IPS-20b (cell line): ENCODE data around the gene APOA1.

Experiments
- H3K27ac ChIP-seq: one replicate; pipeline ENCODE4 v1.5.1; 2013; ENCODE audit warnings: low read length
- H3K27me3 ChIP-seq: 2 replicates; pipeline ENCODE4 v1.6.1; 2013; ENCODE audit warnings: mild to moderate bottlenecking, low read length, inconsistent platforms; ENCODE audit not compliant: insufficient read depth
- H3K36me3 ChIP-seq: 2 replicates; pipeline ENCODE4 v1.6.1; 2013; ENCODE audit warnings: low read depth, mild to moderate bottlenecking, inconsistent platforms, low read length, moderate library complexity; ENCODE audit not compliant: insufficient read depth
- H3K4me1 ChIP-seq: 2 replicates; pipeline ENCODE4 v1.6.1; 2013; ENCODE audit warnings: mild to moderate bottlenecking, control low read depth, inconsistent platforms, low read length, moderate library complexity; ENCODE audit not compliant: insufficient read depth
- H3K4me3 ChIP-seq: 2 replicates; pipeline ENCODE4 v1.5.1; 2013; ENCODE audit warnings: mild to moderate bottlenecking, low read length, inconsistent platforms
- H3K9ac ChIP-seq: 2 replicates; pipeline ENCODE4 v1.6.1; 2013; ENCODE audit warnings: low read depth, mild to moderate bottlenecking, inconsistent platforms, low read length, moderate library complexity
- H3K9me3 ChIP-seq: 2 replicates; pipeline ENCODE4 v1.6.1; 2013; ENCODE audit warnings: mild to moderate bottlenecking, low read depth, low read length, inconsistent platforms; ENCODE audit not compliant: insufficient read depth

APOA1 gene

GRCh38 chr11:116869610-116870009 is 32.2 kb upstream of the APOA1 start:
- Histone ChIP-seq H3K27ac (no peak overlapping the region), H3K36me3 (peaks cover 94% of the 10 kb centered on the region), H3K9ac (no peak overlapping the region)

GRCh38 chr11:116868066-116868465 is 30.6 kb upstream of the APOA1 start:
- Histone ChIP-seq H3K27me3 (no peaks in the 10 kb centered on the region), H3K4me3 (no peak overlapping the region), H3K9ac (no peak overlapping the region), H3K4me1 (no peaks in the 10 kb centered on the region), H3K36me3 (peaks cover 92% of the 10 kb centered on the region), H3K27ac (no peak overlapping the region), H3K9me3 (no peaks in the 10 kb centered on the region)

More at GRCh38 chr11:116869610-116870009, 32.2 kb upstream of the APOA1 start:
- H3K9me3 ChIP-seq: no peaks in the 10 kb centered on the region
- no peaks in the 10 kb centered on the region for H3K27me3 ChIP-seq
- no peak overlapping the region for H3K4me3 ChIP-seq
- no peaks in the 10 kb centered on the region for H3K4me1 ChIP-seq

GRCh38 chr11:116867619-116868018 is 30.2 kb upstream of the APOA1 start:
- Histone ChIP-seq H3K36me3 (peaks cover 88% of the 10 kb centered on the region), H3K9me3 (no peaks in the 10 kb centered on the region), H3K27ac (no peak overlapping the region), H3K9ac (no peak overlapping the region), H3K27me3 (no peaks in the 10 kb centered on the region), H3K4me1 (no peaks in the 10 kb centered on the region), H3K4me3 (no peak overlapping the region)

GRCh38 chr11:116866804-116867455 is 29.5 kb upstream of the APOA1 start:
- peaks cover 88% of the 10 kb centered on the region for H3K36me3 ChIP-seq
- no peak overlapping the region for H3K27ac ChIP-seq
- H3K9me3 ChIP-seq: no peaks in the 10 kb centered on the region
- H3K27me3 ChIP-seq: no peaks in the 10 kb centered on the region
- no peak overlapping the region for H3K4me3 ChIP-seq
- H3K9ac ChIP-seq: no peak overlapping the region
- H3K4me1 ChIP-seq: no peaks in the 10 kb centered on the region

DNA sequence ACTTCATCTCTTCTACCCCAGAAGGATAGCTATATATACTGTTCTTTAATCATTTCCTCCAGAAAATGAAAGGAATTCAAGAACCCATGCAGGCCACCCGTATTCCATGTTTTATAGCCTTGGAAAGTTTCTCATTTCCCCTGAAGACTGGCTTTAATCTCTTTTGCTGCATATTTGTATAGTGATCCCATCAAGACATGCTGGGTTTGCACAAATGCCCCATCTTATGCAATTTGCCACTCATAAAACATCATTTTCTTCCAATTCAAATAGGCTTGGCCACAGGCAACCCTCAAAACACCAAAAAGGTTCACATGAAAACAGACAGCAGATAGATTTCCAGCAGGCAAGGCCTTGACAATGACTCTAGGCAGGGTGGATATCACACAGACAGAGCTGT is 28.3 kb upstream of the APOA1 start:
- Histone ChIP-seq H3K36me3 (peaks cover 88% of the 10 kb centered on the region), H3K27me3 (no peaks in the 10 kb centered on the region), H3K9me3 (no peaks in the 10 kb centered on the region), H3K4me3 (no peak overlapping the region), H3K4me1 (no peaks in the 10 kb centered on the region), H3K9ac (no peak overlapping the region), H3K27ac (no peak overlapping the region)

GRCh38 chr11:116864531-116864930 is 27.1 kb upstream of the APOA1 start:
- Histone ChIP-seq H3K4me3 (no peak overlapping the region), H3K36me3 (peaks cover 86% of the 10 kb centered on the region), H3K4me1 (no peaks in the 10 kb centered on the region), H3K9ac (no peak overlapping the region), H3K27me3 (no peaks in the 10 kb centered on the region), H3K9me3 (no peaks in the 10 kb centered on the region), H3K27ac (no peak overlapping the region)

GRCh38 chr11:116862951-116863350 is 25.5 kb upstream of the APOA1 start:
- H3K36me3 ChIP-seq: peaks cover 86% of the 10 kb centered on the region
- H3K27me3 ChIP-seq: no peaks in the 10 kb centered on the region
- no peak overlapping the region for H3K27ac ChIP-seq
- H3K4me1 ChIP-seq: no peaks in the 10 kb centered on the region
- H3K9me3 ChIP-seq: no peaks in the 10 kb centered on the region
- no peak overlapping the region for H3K4me3 ChIP-seq
- H3K9ac ChIP-seq: no peak overlapping the region

GRCh38 chr11:116862185-116862584 is 24.8 kb upstream of the APOA1 start:
- H3K9me3 ChIP-seq: no peaks in the 10 kb centered on the region
- no peaks in the 10 kb centered on the region for H3K27me3 ChIP-seq
- H3K9ac ChIP-seq: no peak overlapping the region
- H3K27ac ChIP-seq: no peak overlapping the region
- H3K4me1 ChIP-seq: no peaks in the 10 kb centered on the region
- H3K4me3 ChIP-seq: no peak overlapping the region
- H3K36me3 ChIP-seq: peaks cover 86% of the 10 kb centered on the region

- no peak overlapping the region for H3K9ac ChIP-seq
- H3K4me3 ChIP-seq: no peak overlapping the region
- no peaks in the 10 kb centered on the region for H3K4me1 ChIP-seq
- H3K9me3 ChIP-seq: no peaks in the 10 kb centered on the region
- no peaks in the 10 kb centered on the region for H3K27me3 ChIP-seq
- no peak overlapping the region for H3K27ac ChIP-seq
- peaks cover 86% of the 10 kb centered on the region for H3K36me3 ChIP-seq
Measured at GRCh38 chr11:116861539-116861938, 24.1 kb upstream of the APOA1 start.

DNA sequence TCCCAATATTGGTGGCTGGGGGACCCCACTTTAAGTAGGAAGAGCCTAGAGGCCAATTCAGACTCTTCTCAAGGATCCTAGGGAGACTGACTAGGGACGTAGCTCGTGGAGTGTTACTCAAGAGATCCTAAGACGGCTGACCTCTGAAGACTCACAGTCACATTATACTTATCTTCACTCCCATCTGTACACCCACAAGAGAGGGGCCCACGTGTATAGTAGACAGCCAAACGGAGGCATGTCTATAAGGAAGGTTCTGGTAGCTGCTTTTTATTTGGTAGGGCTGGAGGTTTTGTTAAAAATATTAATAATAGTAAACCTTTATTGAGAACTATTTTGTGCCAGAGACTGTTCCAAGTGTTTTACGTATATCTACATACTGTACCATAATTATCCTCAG is 22.9 kb upstream of the APOA1 start:
- Histone ChIP-seq H3K4me1 (no peaks in the 10 kb centered on the region), H3K9me3 (no peaks in the 10 kb centered on the region), H3K36me3 (peaks cover 79% of the 10 kb centered on the region), H3K27me3 (no peaks in the 10 kb centered on the region), H3K4me3 (no peak overlapping the region), H3K27ac (no peak overlapping the region), H3K9ac (no peak overlapping the region)

GRCh38 chr11:116859175-116859574 is 21.8 kb upstream of the APOA1 start:
- no peak overlapping the region for H3K4me3 ChIP-seq
- no peaks in the 10 kb centered on the region for H3K27me3 ChIP-seq
- no peaks in the 10 kb centered on the region for H3K9me3 ChIP-seq
- no peaks in the 10 kb centered on the region for H3K4me1 ChIP-seq
- no peak overlapping the region for H3K9ac ChIP-seq
- peaks cover 68% of the 10 kb centered on the region for H3K36me3 ChIP-seq
- no peak overlapping the region for H3K27ac ChIP-seq

DNA sequence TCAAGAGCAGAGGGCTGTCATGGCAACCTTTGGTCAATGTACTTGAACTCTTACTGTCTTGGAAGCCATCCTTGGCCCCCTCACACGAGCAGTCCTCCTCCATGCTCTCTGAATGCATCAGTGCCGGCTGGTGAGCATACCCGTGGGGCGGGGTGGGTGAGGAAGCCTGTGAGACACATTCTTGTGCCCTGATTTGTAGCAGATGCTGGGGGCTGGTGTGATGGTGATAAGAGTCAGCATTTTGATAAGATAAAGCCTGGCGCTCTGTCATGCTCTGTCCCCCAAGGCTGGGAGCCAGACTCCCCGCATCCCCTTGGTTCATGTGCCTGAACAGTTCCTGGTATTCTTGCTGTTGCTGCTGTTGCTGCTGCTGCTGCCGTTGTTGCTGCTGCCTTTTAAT is 20.5 kb upstream of the APOA1 start:
- Histone ChIP-seq H3K36me3 (peaks cover 68% of the 10 kb centered on the region), H3K4me3 (no peak overlapping the region), H3K9ac (no peak overlapping the region), H3K27me3 (no peaks in the 10 kb centered on the region), H3K27ac (no peak overlapping the region), H3K9me3 (no peaks in the 10 kb centered on the region), H3K4me1 (no peaks in the 10 kb centered on the region)
